DND-41 (cell line): ENCODE data around the gene SDR42E1.

ENCODE experiments used
- ATAC-seq: fragments of 200-7000 bp; cut with Tn5 transposase; 3 replicates; pipeline ENCODE4 v1.9.1; 2021; ENCODE audit warnings: low read depth; ENCODE audit not compliant: insufficient read depth
- DNase-seq: peaks from one replicate; pipeline ENCODE4 v3.0.0-alpha.2; 2020
- H2AFZ ChIP-seq: 2 replicates; pipeline ENCODE4 v1.6.0; 2012; ENCODE audit warnings: low read depth, low read length
- H3K27ac ChIP-seq: 2 replicates; pipeline ENCODE4 v1.5.1; 2012; ENCODE audit warnings: low read length, inconsistent platforms
- H3K27me3 ChIP-seq: fragments of 200-600 bp; sonication (generic); 2 replicates; pipeline ENCODE4 v1.6.0; 2012; ENCODE audit warnings: low read length, mild to moderate bottlenecking, inconsistent platforms; ENCODE audit not compliant: insufficient read depth, poor library complexity
- H3K36me3 ChIP-seq: 2 replicates; pipeline ENCODE4 v1.5.1; 2012; ENCODE audit warnings: low read length, inconsistent platforms; ENCODE audit not compliant: insufficient read depth
- H3K4me1 ChIP-seq: 2 replicates; pipeline ENCODE4 v1.5.1; 2012; ENCODE audit warnings: mild to moderate bottlenecking, low read length; ENCODE audit not compliant: insufficient read depth
- H3K4me2 ChIP-seq: 2 replicates; pipeline ENCODE4 v1.6.0; 2012; ENCODE audit warnings: mild to moderate bottlenecking, moderate library complexity, low read length, inconsistent platforms; ENCODE audit not compliant: insufficient read depth
- H3K4me3 ChIP-seq, 2 experiments: fragments of 200-600 bp in 1 of 2; shearing (Covaris generic) in 1 of 2; 2 replicates each; pipeline ENCODE4 v1.5.1; 2012 to 2016; ENCODE audit warnings: inconsistent platforms in 2 of 2, low read length in 2 of 2, mild to moderate bottlenecking in 2 of 2, low read depth in 1 of 2, moderate library complexity in 1 of 2
- H3K79me2 ChIP-seq: 2 replicates; pipeline ENCODE4 v1.6.0; 2012; ENCODE audit warnings: low read length, inconsistent platforms; ENCODE audit not compliant: insufficient read depth
- H3K9ac ChIP-seq: 2 replicates; pipeline ENCODE4 v1.6.0; 2012; ENCODE audit warnings: low read depth, mild to moderate bottlenecking, inconsistent platforms, low read length, moderate library complexity
- H3K9me3 ChIP-seq: 2 replicates; pipeline ENCODE4 v1.5.1; 2012; ENCODE audit warnings: low read length, moderate library complexity, mild to moderate bottlenecking, inconsistent platforms; ENCODE audit not compliant: insufficient read depth, severe bottlenecking
- H4K20me1 ChIP-seq: 2 replicates; pipeline ENCODE4 v1.6.0; 2012; ENCODE audit warnings: low read length; ENCODE audit not compliant: insufficient read depth
- EZH2 ChIP-seq: IDR thresholded peaks from 3 replicates; pipeline ENCODE4 v1.6.1; 2012; ENCODE audit warnings: borderline replicate concordance, low read depth, mild to moderate bottlenecking, moderate library complexity, low read length, inconsistent platforms; ENCODE audit not compliant: severe bottlenecking
- TF ChIP-seq, protein P1 (sequence below): IDR thresholded peaks from 2 replicates; pipeline ENCODE4 v1.5.1; 2012; ENCODE audit warnings: borderline replicate concordance, low read length, moderate library complexity, mild to moderate bottlenecking; ENCODE audit not compliant: poor library complexity, severe bottlenecking; ENCODE audit errors: extremely low read depth

The SDR42E1 gene

DNA sequence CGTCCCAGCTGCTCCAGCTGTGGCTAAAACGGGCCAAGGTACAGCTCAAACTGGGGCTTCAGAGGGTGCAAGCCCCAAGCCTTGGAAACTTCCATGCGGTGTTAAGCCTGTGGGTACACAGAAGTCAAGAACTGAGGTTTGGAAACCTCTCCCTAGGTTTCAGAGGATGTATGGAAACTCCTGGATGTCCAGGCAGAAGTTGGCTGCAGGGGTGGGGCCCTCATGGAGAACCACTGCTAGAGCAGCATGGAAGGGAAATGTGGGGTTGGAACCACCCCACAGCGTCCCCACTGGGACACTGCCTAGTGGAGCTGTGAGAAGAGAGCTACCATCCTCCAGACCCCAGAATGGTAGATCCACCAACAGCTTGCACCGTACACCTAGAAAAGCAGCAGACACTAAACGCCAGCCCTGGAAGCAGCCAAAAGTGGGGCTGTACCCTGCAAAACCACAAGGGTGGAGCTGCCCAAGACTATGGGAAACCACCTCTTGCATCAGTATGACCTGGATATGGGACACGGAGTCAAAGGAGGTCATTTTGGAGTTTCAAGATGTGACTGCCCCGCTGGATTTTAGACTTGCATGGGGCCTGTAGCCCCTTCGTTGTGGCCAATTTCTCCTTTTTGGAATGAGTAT lies 2.2 kb downstream of the SDR42E1 start:
- Histone ChIP-seq H3K27ac (no peak overlapping the region), H3K9ac (no peak overlapping the region), H3K79me2 (no peaks in the 10 kb centered on the region), H3K4me3 (no peak overlapping the region), H3K36me3 (no peaks in the 10 kb centered on the region), H3K4me2 (no peak overlapping the region), H3K27me3 (no peaks in the 10 kb centered on the region), H4K20me1 (no peaks in the 10 kb centered on the region), H2AFZ (no peak overlapping the region), H3K4me1 (no peaks in the 10 kb centered on the region), H3K9me3 (peaks cover 15% of the 10 kb centered on the region)
- no peak for ATAC-seq
- DNase-seq = no peak
- TF ChIP-seq, protein P1, sequence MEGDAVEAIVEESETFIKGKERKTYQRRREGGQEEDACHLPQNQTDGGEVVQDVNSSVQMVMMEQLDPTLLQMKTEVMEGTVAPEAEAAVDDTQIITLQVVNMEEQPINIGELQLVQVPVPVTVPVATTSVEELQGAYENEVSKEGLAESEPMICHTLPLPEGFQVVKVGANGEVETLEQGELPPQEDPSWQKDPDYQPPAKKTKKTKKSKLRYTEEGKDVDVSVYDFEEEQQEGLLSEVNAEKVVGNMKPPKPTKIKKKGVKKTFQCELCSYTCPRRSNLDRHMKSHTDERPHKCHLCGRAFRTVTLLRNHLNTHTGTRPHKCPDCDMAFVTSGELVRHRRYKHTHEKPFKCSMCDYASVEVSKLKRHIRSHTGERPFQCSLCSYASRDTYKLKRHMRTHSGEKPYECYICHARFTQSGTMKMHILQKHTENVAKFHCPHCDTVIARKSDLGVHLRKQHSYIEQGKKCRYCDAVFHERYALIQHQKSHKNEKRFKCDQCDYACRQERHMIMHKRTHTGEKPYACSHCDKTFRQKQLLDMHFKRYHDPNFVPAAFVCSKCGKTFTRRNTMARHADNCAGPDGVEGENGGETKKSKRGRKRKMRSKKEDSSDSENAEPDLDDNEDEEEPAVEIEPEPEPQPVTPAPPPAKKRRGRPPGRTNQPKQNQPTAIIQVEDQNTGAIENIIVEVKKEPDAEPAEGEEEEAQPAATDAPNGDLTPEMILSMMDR = no peak
- no peak for TF ChIP-seq EZH2

DNA sequence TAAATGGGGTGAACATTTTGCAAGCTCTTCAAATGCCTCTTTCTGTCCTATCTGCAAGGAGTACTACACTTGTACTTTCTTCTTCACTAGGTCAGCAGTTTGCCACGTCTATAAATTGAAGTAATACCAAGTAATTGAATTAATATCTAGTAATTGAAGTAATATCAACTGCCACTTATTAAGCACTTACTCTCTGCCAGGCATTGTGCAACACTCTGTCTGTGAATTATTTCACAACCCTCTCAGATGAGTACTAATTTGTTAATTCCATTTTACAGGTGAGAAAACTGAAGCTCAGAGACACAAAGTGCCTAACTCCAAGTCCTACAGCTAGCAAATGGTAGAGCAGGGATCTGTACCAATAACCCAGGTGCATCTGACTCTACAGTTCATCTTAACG lies 4.1 kb downstream of the SDR42E1 start:
- no peak overlapping the region for H3K4me3 ChIP-seq
- TF ChIP-seq EZH2 = no peak
- TF ChIP-seq, protein P1 = no peak

DNA sequence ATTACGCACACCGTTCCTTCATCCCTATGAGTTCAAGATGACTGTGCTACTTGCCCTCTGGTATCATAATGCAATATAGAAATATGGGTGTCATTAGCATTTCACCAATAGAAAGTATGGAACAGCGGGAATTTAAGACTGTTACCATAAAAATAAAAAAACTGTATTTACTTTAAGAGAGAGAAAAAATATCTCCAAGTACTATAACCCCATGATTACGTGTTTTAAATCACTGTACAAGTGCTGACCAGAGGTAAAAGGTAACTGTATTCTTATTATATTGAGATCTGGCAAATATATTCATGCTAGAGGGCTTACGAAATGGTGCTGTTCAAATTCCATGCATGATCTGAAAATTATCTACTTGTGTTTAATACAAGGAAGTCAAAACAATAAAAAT lies 5.2 kb downstream of the SDR42E1 start:
- H3K4me3 ChIP-seq = no peak overlapping the region
- no peaks in the 10 kb centered on the region for H3K79me2 ChIP-seq
- no peaks in the 10 kb centered on the region for H3K27me3 ChIP-seq
- no peak for ATAC-seq
- H3K36me3 ChIP-seq = no peaks in the 10 kb centered on the region
- no peaks in the 10 kb centered on the region for H3K4me1 ChIP-seq
- no peak overlapping the region for H3K27ac ChIP-seq
- H4K20me1 ChIP-seq = no peaks in the 10 kb centered on the region
- H3K9me3 ChIP-seq = peaks cover 13% of the 10 kb centered on the region
- no peak for DNase-seq
- TF ChIP-seq, protein P1 = no peak
- TF ChIP-seq EZH2 = no peak
- H3K4me2 ChIP-seq = no peak overlapping the region
- no peak overlapping the region for H3K9ac ChIP-seq
- no peak overlapping the region for H2AFZ ChIP-seq

More for the DNA sequence above, 4.1 kb downstream of the SDR42E1 start:
- Histone ChIP-seq H3K27ac (no peak overlapping the region), H3K9me3 (peaks cover 13% of the 10 kb centered on the region), H3K79me2 (no peaks in the 10 kb centered on the region), H2AFZ (no peak overlapping the region), H3K36me3 (no peaks in the 10 kb centered on the region), H3K4me1 (no peaks in the 10 kb centered on the region), H3K9ac (no peak overlapping the region), H3K4me2 (no peak overlapping the region), H4K20me1 (no peaks in the 10 kb centered on the region), H3K27me3 (no peaks in the 10 kb centered on the region)
- ATAC-seq = no peak
- no peak for DNase-seq
